Nucleus accumbens (tissue), 56 donors: ENCODE measurements around the gene ARID5A.
A peak's percentile ranks its signal among the peaks of the same experiment; 100 is the strongest.

Source experiments
- DNase-seq, 56 donors: peaks; one replicate each; lab custom pipeline; 2025; lab: John Stamatoyannopoulos, UW

ARID5A gene

DNA sequence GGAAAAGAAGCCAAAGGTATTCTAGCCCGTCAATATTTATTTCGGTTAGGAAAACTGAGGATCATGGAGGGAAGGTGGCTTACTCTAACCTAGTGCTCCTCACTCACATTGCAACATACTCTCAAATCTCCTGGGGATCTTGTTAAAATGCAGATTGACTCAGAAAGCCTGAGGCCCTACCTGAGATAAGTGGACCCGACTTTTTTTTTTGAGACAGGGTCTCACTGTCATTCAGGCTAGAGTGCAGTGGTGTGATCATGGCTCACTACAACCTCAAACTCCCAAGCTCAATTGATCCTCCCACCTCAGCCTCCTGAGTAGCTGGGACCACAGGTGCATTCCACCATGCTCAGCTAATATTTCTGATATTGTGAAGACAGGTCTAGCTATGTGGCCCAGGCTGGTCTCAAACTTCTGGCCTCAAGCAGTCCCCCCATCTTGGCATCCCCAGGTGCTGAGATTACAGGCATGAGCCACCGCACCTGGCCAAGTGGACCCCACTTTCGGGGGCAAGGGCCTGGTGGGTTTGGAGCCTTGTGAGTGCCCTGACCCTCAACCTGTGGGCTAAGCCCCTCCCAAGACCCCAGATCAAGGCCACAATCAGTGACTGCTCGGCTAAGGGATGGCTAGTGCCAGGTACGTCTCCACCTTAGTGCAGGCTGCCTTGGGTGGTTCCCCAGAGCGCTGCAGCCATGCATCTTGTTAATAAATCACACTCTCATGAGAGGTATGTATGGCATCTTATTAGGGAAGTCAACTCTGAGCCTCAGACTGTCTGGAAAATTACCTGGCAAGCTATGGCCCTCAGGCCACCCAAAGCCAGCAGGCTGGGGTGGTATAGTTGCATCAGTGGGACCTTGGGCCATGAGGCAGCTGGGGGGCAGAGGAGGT, 30.3 kb upstream of the ARID5A start:
- no peak for DNase-seq

- no peak for DNase-seq
These were observed 29.7 kb upstream of the ARID5A start for GRCh38 chr2:96506907-96507240.

DNA sequence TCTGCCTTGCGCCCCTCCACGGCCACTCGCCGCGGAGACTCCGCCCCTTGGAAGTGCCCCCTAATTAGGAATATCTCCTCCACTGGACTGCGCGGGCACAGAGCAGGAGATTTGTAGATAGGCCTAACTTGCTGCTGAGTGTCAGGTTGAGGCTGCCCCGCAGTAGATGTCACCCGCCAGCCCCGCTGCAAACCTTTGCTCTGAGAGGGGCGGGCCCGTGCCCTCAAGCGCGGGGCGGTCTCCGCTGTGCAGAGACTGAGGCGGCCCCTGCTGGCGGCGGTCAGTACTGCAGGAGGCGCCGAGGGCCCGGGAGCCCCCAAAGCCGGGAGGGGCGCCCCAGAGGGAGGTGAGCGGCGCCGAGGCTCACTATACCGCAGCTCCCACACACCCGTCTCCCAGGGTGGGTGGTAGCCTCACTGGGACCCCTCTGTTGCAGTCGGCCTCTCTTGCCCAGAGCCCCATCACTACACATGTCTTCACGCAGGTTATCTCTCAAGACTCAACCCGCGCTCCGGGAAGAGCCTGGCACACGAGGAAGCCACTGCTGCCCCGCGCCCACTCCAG, 28.5 kb upstream of the ARID5A start:
- peak in 40 of 56 donors; percentile 15 to 79 (median 43) for DNase-seq

DNA sequence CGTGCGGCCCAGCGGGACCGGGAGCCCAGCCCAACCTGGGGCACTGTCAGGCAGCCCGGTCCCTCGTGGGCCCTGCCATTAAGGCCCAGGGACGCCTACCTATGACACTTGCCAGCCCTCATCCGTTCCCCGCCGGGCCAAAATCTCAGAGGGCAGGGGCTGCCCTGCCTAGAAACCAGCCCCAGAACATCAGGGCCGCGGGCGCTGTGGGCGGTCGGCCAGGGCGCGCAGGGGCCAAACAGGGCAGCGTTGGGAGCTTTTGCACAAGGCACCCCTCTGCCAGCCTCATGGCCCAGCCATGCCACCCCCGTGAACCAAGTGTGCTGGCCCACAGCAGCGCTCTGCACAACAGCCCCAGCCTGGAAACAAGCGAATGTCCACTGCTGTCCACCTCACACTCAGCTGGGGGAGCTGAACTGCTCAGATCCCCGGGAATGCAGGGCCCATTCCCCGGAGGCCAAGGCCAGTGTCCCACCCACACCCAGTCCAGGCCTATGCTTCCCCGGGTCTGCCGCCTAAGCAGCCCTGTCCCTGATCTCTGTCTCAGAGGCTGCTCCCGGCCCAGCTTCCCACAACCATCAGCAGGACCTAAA, 27.9 kb upstream of the ARID5A start:
- DNase-seq, result no peak

DNA sequence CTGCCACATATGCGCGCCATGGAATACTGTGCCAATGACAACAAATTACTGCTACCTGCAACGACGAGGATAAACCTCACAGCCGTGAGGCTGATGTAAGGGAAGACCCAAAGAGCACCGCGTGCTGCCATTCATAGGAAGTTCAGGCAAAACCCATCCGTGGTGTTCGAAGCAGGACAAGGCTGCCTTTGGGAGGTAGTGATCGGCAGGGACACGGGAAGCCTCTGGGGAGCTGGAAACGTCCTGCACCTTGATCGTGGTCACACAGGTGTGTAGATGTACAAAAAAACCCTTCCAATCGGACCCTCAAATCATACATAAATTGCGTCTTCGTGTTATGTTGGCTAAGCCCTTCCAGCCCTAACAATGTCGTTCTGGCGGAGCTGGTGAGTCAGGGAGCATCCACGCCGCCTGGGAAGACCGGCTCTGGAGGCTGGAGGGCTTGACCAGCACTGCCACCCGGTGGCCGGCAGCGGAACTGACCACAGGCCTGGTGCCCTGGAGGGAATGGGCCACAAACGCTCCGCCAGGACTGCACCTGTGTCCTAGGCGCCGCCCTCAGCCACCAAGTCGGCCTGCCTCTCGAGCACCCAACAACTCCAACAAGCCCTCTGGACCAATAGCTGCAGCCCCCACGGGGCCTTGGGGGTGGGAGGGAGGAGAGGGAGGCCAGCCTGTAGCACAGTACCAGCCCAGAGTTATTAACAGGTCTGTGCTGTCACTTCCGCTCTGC, 27.3 kb upstream of the ARID5A start:
- DNase-seq, result peak in 51 of 56 donors; percentile 21 to 89 (median 66)

GRCh38 chr2:96509847-96510230, 26.7 kb upstream of the ARID5A start:
- no peak for DNase-seq

GRCh38 chr2:96510931-96511595, 25.5 kb upstream of the ARID5A start:
- DNase-seq, result no peak

- DNase-seq, result no peak
These were observed 24.7 kb upstream of the ARID5A start for GRCh38 chr2:96511851-96512250.

DNA sequence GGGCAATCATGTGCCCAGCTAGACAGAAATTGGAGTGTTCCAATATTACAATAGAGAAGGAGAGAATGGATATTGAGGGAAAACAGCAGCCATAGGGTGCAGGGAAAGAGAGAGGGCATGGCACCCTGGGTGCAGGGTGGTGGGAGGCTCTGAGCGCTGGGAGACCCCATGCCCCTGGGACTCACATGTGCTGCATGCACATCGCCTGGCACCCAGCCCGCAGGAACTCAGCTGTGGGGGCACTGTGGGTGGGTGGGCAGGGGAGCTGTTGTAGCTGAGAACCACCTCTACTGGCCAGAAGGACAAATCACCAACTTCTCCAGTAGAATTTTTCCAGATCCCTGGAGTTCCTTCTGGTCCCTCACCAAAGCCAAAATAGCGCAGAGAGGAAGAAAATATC, 24.2 kb upstream of the ARID5A start:
- no peak for DNase-seq

- no peak for DNase-seq
These were observed 22.0 kb upstream of the ARID5A start for GRCh38 chr2:96514521-96514920.

GRCh38 chr2:96517079-96517478, 19.5 kb upstream of the ARID5A start:
- DNase-seq, result no peak

DNA sequence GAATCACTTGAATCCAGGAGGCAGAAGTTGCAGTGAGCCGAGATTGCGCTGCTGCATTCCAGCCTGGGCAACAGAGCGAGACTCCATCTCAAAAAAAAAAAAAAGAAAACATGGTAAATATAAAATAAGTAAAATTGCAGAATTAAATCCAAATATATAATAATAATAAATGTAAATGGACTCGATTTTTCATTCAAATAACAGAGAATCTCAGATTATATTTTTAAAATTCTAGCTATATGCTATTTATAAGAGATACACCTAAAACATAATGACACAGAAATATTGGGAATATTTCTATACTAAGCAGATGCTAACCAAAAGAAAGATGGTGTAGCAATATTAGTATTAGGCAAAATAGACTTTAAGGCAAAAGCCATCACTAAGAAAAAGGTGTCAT, 16.3 kb upstream of the ARID5A start:
- DNase-seq, result no peak

DNA sequence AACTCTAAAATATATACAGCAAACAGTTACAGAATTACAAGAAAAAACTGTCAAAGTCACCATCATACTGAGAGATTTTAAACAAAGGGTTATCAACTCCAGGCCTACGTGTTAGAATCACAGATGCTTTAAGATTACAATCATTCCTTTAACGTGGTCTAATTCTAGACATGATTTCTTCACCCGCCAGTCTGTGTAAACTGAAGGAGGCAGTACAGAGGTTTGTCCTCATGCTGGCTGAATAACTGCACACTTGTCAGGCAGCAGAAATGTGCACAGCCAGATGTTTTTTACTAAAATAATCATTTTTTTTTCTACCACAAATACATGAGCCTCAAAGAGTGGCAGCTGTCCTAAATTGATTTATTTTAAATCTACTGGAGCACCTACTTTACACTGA, 15.9 kb upstream of the ARID5A start:
- DNase-seq, result no peak

GRCh38 chr2:96521219-96521618, 15.3 kb upstream of the ARID5A start:
- no peak for DNase-seq

DNA sequence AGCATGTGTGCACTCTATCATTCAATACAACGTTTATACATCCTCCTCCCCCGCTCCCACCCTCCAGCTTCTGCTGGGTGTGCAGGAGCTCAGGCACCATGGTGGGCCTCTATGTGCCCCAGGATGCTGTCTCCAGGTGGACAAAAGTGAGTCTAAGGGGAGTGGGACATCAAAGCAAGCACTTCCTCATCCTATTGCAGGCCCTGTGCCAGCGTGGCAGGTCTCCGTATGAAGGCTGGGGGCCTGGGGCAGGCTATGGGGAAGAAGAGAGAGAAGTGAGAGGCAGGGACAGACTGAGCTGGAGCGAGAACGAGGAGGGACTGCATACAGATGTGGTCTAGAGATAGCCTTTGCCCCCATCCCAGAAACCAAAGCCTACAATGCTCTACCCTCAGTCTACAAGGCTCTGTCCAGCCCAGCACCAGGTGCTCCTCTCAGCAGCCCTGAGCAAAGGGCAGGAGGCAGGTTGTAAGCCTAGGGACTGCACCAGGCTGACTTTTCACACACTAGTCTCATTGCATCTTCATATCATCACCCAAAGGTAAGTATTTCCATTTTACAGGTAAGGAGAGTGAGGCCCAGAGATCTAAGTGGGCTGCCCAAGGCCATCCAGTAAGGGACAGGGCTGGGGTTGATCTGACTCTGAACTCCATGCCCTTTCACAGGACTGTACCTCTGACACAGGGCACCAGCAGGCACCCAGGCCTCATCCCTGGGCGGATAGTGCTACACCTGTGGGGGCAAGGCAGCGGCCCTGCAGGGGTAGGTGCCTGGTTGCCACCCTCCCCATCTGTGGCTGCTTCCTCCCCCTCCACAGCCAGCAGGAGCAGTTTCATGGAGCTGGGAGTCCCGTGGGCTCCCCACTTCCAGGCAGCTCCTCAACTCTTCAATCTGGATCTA, 14.0 kb upstream of the ARID5A start:
- no peak for DNase-seq

- DNase-seq, result no peak
These were observed 12.7 kb upstream of the ARID5A start for GRCh38 chr2:96523659-96524481.

- DNase-seq, result no peak
These were observed 11.9 kb upstream of the ARID5A start for GRCh38 chr2:96524482-96525210.

DNA sequence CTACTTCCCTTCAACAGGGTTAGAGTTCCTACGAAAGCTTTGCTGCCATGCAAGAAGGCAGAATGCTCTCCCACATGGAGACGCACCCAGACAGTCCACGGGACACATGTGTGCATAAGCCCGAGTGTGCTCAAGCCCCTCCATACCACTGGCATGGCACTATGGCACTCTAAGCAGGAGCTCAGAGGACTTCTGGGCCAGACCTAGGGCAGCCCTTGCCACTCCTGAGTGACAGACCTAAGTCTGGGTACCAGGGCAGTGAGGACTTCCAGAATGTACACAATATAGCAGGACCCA, 11.4 kb upstream of the ARID5A start:
- no peak for DNase-seq
